HG03280 (cell line): ENCODE results near the gene RIMS3.

ENCODE experiments used
- ATAC-seq: cut with Tn5 transposase; IDR thresholded peaks from one replicate; pipeline ENCODE4 v1.9.1; 2021; ENCODE audit warnings: mild to moderate bottlenecking, moderate library complexity; ENCODE audit not compliant: unreplicated experiment

Gene RIMS3

GRCh38 chr1:40653851-40654537 lies 11.5 kb downstream of the RIMS3 start:
- ATAC-seq: no peak

GRCh38 chr1:40652979-40653378 lies 12.5 kb downstream of the RIMS3 start:
- no peak for ATAC-seq

- ATAC-seq: no peak
Measured at GRCh38 chr1:40652468-40652867, 13.0 kb downstream of the RIMS3 start.

DNA sequence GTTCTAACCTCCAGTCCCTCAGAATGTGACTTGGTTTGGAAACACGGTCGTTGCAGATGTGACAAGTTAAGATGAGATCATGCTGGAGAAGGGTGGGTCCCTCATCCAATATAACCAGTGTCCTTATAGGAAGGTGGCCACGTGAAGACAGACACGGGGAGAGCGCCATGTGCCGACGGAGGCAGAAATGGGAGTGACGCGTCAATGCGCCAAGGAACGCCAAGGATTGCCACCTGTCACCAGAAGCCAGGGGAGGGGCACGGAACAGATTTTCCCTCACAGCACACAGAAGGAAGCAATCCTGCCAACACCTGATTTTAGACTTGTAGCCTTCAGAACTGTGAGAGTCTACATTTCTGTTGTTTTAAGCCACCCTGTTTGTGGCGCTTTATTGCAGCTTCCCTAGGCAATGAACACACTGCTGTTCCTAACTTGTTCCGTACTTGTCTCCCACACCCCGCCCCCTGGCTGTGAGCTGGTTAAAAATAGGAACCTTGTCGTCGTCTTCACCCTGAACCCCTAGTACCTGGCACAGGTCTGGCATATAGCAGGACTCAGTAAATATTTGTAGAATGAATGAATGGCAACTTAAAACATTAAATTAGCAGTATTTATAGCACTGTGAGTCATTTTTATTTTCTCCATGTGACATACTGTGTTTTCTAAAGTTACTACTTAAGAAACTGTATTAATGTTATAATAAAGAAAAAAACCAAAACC lies 14.2 kb downstream of the RIMS3 start:
- ATAC-seq: no peak

DNA sequence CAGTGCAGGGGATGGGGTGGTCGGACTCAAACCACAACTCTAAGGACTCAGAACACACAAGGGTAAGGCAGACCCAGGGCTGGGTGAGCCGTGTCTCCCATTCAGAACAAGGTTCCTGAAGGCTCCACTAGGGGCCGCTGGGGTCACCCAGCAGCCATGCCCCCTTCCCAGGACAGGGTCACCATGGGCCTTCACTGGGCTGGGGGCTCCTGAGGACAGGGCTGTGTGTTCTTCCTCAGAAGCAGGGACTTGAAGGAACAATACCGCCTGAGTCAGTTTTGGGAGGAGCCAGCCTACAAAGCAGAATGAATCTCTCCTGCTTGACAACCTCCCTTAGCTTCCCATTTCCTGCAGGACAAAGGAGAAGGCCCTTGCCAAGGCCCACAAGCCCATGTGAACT lies 15.4 kb downstream of the RIMS3 start:
- no peak for ATAC-seq

DNA sequence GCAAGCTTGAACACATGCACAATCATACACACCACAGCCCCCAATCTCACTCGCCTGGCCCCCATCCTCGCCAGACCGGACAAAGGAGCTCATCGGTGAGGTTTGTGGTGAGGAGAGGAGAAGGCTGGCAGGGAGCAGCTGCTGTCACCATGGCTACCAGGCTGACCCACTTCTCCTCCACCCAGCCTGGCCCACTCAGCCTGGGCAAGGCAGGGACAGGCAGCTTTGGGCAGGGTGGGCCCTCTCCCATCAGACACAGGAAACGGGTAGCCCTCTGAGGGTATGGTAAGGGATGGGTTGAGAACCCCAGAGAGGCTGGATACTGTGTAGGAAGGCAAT lies 15.9 kb downstream of the RIMS3 start:
- ATAC-seq: no peak

GRCh38 chr1:40648928-40649591 lies 16.4 kb downstream of the RIMS3 start:
- no peak for ATAC-seq

DNA sequence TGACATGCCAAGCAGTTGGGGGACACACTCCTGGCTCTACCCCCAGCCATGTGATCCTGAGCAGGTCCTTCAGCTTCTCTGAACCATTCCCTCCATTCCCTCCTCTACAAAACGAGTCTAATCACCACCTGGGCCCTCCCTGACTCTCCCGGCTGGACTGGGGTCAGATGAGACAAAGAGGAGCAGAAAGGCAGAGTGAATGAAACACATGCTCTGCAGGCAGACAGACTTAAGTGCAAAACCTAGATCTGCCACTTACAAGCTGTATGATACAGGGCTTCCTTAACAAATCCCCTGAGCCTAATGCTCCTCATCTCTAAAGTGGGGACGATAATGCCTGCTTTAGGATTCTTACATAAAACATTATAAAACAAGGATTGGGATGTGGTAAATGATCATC lies 17.3 kb downstream of the RIMS3 start:
- ATAC-seq: no peak

DNA sequence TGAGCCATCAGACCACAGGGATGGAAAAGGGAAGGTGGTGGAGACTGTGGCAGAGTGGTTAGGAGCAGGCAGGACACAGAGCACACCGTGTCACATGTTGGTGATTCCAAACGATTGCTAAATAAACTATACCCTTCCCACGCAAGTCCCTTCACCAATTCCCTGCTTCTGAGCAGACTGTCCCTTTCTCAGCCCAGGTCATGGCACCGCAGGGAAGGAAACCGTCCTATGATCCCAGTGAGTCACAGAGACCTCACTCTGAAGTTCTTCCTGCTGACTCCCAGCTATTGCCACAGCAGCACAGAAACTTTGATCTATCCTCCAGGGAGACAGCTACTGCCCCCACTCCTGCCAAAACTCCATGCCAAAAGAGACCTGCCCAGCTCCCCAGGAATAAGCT lies 19.2 kb downstream of the RIMS3 start:
- no peak for ATAC-seq

DNA sequence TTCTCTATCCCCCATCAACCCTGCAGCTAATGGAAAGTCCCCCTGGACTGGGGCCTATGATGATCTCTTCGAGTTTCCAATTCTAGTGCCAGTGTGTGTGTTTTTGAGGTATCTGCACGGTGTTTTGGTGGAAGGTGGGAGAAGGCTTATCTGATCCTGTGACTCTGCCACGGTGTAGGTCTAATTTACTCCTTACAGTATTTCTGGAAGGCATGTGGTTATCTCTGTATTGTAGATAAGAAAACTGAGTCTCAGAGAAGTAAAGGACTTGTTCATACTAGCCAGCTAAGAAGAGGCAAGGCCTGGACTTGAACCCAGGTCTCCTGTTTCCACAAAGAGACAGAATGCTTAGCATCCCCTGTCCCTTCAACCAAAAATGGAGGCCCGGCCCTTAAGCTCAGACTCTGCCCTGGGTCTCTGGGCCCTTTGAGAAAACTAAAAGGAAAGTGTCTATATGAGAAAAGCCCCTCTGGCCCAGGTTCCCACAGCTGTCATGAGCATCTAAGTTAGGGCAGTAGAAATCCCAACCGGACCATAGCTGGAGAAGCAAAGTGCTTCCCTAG lies 20.3 kb downstream of the RIMS3 start:
- no peak for ATAC-seq

GRCh38 chr1:40641601-40642242 lies 23.8 kb downstream of the RIMS3 start:
- ATAC-seq: no peak

- no peak for ATAC-seq
Measured at GRCh38 chr1:40640314-40641076, 25.0 kb downstream of the RIMS3 start.

DNA sequence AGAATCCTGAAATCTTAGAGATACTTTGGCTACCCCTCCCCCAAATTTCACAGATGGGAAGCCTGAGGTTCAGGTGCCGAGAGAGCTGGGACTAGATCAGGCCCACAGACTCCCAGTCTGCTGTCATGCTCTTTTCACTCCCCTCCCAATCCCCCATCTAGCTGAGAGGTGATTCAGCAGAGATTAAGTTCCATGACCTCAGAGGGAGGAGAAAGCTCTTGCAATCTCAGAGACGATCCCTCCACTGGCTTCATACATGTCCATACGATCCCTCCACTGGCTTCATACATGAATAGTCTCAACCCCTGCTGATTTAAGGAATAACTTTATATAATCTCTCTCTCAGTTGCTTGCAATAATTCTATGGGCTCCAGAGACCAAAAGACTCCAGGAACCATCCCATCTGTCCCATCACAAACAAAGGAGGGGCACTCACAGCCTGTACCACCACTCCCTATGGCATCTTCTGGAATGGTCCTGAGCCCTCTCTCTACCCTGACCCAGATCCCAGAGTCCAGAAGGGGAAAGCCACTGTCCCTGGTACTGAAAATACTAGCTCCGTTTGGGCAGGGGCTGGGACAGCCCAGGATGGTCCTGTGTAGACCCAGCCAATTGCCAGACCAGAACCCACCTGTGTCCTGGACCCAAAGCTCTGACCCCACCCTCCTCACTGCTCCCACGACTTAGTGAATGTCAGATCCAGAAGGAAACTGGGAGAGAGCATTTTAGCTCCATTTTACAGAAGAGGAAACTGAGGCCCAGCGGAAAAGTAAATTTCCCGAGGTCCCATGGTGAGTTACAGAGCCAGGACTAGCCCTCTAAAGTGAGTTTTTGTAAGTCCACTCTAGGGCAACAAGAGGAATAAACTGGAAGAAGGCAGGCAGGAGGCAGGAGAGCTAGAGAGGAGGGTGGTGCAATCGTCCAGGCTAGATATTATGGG lies 27.1 kb downstream of the RIMS3 start:
- no peak for ATAC-seq

GRCh38 chr1:40637470-40638007 lies 27.9 kb downstream of the RIMS3 start:
- no peak for ATAC-seq

DNA sequence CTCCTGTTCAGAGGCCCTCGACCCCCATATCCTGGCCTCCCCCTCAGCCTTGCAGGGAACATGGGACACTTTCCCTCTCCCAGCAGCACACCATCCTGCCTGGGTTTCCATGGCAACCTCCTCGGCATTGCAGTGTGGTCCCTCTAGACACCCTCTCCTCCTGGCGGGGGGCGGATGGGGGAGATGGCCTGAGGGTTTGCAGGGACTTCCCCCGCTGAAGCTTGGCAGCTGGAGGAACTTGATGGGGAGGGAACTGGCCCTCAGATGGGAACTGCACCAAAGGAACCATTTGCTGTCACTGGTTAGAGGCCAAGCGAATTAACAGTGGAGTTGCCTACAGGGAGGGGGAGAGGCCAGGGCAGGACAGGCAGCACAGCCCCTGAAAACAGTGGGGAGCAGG lies 28.7 kb downstream of the RIMS3 start:
- no peak for ATAC-seq

DNA sequence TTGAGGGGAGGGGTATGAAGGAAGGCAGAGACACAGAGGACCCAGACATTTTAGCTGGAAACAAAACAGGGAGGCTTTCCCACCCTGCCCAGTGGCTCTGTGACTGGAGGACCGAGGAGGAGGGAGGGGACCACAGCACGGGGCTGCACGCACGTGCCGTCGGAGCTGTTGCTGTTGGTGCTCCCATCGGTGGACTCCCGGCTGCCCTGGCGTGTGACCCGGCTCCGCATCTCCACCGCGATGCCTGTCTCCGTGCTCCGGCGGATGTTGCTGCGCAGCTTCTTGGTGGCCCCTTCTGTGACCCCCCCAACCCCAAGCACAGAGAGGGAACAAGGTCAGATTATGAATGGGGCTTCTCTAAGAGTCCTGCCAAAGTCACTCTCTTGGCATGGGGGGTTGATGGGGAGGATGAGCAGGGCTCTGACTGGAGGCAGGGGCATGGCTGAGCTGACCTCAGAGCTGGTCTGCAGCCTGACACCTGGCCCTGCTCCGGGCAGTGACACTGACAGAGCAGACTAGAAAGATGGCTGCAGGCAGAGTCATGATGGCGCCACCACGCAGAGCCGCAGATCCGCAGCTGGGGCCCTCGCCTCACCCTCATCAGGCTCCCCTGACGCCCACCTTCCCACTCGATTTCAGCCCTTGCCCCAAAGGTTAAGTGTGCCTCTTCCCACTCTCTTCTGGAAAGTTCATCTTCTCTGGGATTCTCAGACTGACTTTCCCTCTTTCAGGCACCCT lies 29.6 kb downstream of the RIMS3 start:
- no peak for ATAC-seq

- no peak for ATAC-seq
Measured at GRCh38 chr1:40634901-40635655, 30.4 kb downstream of the RIMS3 start.

DNA sequence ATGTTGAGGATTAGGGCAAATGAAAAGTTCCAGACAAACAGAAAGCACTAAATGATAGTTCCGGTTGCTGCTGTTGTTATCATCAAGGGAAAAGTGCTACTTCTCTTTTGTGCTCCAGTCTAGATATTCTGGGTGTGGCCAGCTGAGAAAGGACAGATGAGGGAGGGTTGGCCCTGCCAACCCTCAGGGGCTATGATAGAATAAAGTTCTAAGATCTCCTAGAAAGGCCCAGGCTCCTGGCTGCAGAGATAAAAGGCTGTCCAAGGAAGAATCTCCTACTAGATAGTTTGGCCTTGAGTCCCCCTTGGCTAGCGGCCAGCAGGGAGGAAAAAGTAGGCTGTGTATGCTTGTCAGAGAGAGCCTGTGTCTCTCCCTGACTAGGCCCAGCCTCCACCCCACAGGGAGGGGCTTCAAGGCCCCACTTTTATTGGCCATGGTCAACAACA lies 31.5 kb downstream of the RIMS3 start:
- no peak for ATAC-seq
